IMR-90 (cell line): ENCODE data around the gene PDGFD. TPM values are rescaled to one million over a fixed set of nuclear protein-coding genes. Genes with fewer than 3 reads are reported as not detected.

Source experiments
- ATAC-seq: fragments of 200-7000 bp; cut with Tn5 transposase; 2 replicates; pipeline ENCODE4 v1.9.1; 2020; ENCODE audit warnings: low read depth, mild to moderate bottlenecking, moderate library complexity
- BruUV-seq: library from RNA; stranded (reverse); fragments of 400-500 nt; replicated peaks from 2 replicates; lab custom pipeline; 2021; lab: Mats Ljungman, UMichigan
- CTCF ChIA-PET: fragments of 300-600 bp; formaldehyde crosslinking; extraction: SDS; loops from one replicate; lab custom pipeline; 2021; ENCODE audit warnings: antibody characterized with exemption; lab: Yijun Ruan, JAX
- POLR2A ChIA-PET: fragments of 300-600 bp; sonication (Branson Sonifier 250); formaldehyde crosslinking; loops from one replicate; lab custom pipeline; 2022; ENCODE audit warnings: antibody characterized with exemption; ENCODE audit not compliant: unreplicated experiment; lab: Charles Lee
- DNase-seq: peaks from one replicate; pipeline ENCODE4 v3.0.0; 2013
- H2AFZ ChIP-seq: replicated peaks from 2 replicates; pipeline ENCODE3; 2013; ENCODE audit warnings: low read length, mild to moderate bottlenecking; ENCODE audit not compliant: poor library complexity
- H2AK5ac ChIP-seq: 2 replicates; pipeline ENCODE4 v1.6.1; 2013; ENCODE audit warnings: low read depth, low read length, inconsistent platforms
- H2AK9ac ChIP-seq: replicated peaks from 2 replicates; pipeline ENCODE3; 2013; ENCODE audit warnings: mild to moderate bottlenecking, low read depth, low read length, moderate library complexity; ENCODE audit not compliant: poor library complexity
- H2BK120ac ChIP-seq: 2 replicates; pipeline ENCODE4 v1.6.1; 2013; ENCODE audit warnings: low read depth, low read length, inconsistent platforms
- H2BK15ac ChIP-seq: 3 replicates; pipeline ENCODE4 v1.6.1; 2013; ENCODE audit warnings: low read depth, low read length, inconsistent platforms
- H2BK20ac ChIP-seq: 2 replicates; pipeline ENCODE4 v1.6.1; 2013; ENCODE audit warnings: low read depth, mild to moderate bottlenecking, inconsistent platforms, low read length, moderate library complexity
- H2BK5ac ChIP-seq: 2 replicates; pipeline ENCODE4 v1.6.1; 2013; ENCODE audit warnings: mild to moderate bottlenecking, low read depth, low read length, inconsistent platforms; ENCODE audit not compliant: poor library complexity, severe bottlenecking
- H3K14ac ChIP-seq: replicated peaks from 2 replicates; pipeline ENCODE4 v1.6.1; 2013; ENCODE audit warnings: low read depth, low read length, inconsistent platforms
- H3K18ac ChIP-seq: 2 replicates; pipeline ENCODE4 v1.6.1; 2013; ENCODE audit warnings: low read depth, low read length, control low read depth
- H3K23ac ChIP-seq: 2 replicates; pipeline ENCODE4 v1.6.1; 2013; ENCODE audit warnings: low read depth, low read length, inconsistent platforms
- H3K27ac ChIP-seq: 2 replicates; pipeline ENCODE4 v1.5.1; 2013; ENCODE audit warnings: mild to moderate bottlenecking, control low read depth, low read length; ENCODE audit not compliant: insufficient read depth
- H3K27me3 ChIP-seq: 2 replicates; pipeline ENCODE4 v1.6.1; 2013; ENCODE audit warnings: low read length; ENCODE audit not compliant: control insufficient read depth, insufficient read depth
- H3K36me3 ChIP-seq: 2 replicates; pipeline ENCODE4 v1.6.1; 2013; ENCODE audit warnings: low read length, mixed read lengths; ENCODE audit not compliant: control insufficient read depth, insufficient read depth
- H3K4ac ChIP-seq: 2 replicates; pipeline ENCODE4 v1.6.1; 2013; ENCODE audit warnings: low read depth, low read length, inconsistent platforms
- H3K4me1 ChIP-seq: 2 replicates; pipeline ENCODE4 v1.6.1; 2013; ENCODE audit warnings: low read length, mixed read lengths; ENCODE audit not compliant: control insufficient read depth, insufficient read depth
- H3K4me2 ChIP-seq: 2 replicates; pipeline ENCODE4 v1.6.1; 2013; ENCODE audit warnings: low read depth, mild to moderate bottlenecking, control low read depth, low read length, moderate library complexity
- H3K4me3 ChIP-seq: 2 replicates; pipeline ENCODE4 v1.5.1; 2013; ENCODE audit warnings: low read depth, mild to moderate bottlenecking, control low read depth, low read length, moderate library complexity; ENCODE audit not compliant: insufficient read depth
- H3K56ac ChIP-seq: 2 replicates; pipeline ENCODE4 v1.6.1; 2013; ENCODE audit warnings: low read length, inconsistent platforms; ENCODE audit not compliant: insufficient read depth; ENCODE audit errors: extremely low read depth
- H3K79me1 ChIP-seq, 2 experiments: 2 replicates each; pipeline ENCODE4 v1.6.1; 2013; ENCODE audit warnings: low read length in 2 of 2, inconsistent platforms in 1 of 2, low read depth in 1 of 2
- H3K9ac ChIP-seq: 2 replicates; pipeline ENCODE4 v1.6.1; 2013; ENCODE audit warnings: low read depth, low read length, control low read depth
- H3K9me1 ChIP-seq: 2 replicates; pipeline ENCODE4 v1.6.1; 2013; ENCODE audit warnings: low read length, inconsistent platforms; ENCODE audit not compliant: insufficient read depth
- H3K9me3 ChIP-seq: 2 replicates; pipeline ENCODE4 v1.6.1; 2013; ENCODE audit warnings: low read length; ENCODE audit not compliant: control insufficient read depth, insufficient read depth
- H4K20me1 ChIP-seq: 2 replicates; pipeline ENCODE4 v1.6.1; 2013; ENCODE audit warnings: low read length, inconsistent platforms; ENCODE audit not compliant: insufficient read depth
- H4K5ac ChIP-seq: 2 replicates; pipeline ENCODE4 v1.6.1; 2013; ENCODE audit warnings: mild to moderate bottlenecking, low read depth, low read length, control low read depth
- H4K8ac ChIP-seq, 2 experiments: 2 replicates each; pipeline ENCODE4 v1.6.1; 2013; ENCODE audit warnings: low read depth in 2 of 2, low read length in 2 of 2, control low read depth in 1 of 2, inconsistent platforms in 1 of 2
- H4K91ac ChIP-seq: 2 replicates; pipeline ENCODE4 v1.6.1; 2013; ENCODE audit warnings: low read depth, low read length, inconsistent platforms; ENCODE audit not compliant: insufficient read depth
- BHLHE40 ChIP-seq: fragments of 150-350 bp; IDR thresholded peaks from 2 replicates; pipeline ENCODE4 v1.6.1; 2016; ENCODE audit warnings: mild to moderate bottlenecking, low read depth, low read length
- CEBPB ChIP-seq: IDR thresholded peaks from 2 replicates; pipeline ENCODE4 v1.6.1; 2012; ENCODE audit warnings: low read depth, low read length, improper control_type of control experiment
- FOS ChIP-seq: fragments of 150-350 bp; IDR thresholded peaks from 2 replicates; pipeline ENCODE4 v1.6.1; 2016; ENCODE audit warnings: low read depth, low read length
- MAZ ChIP-seq: IDR thresholded peaks from 2 replicates; pipeline ENCODE4 v1.6.1; 2012; ENCODE audit warnings: low read depth, mild to moderate bottlenecking, low read length, improper control_type of control experiment, moderate library complexity, borderline replicate concordance
- RAD21 ChIP-seq: IDR thresholded peaks from 2 replicates; pipeline ENCODE4 v1.6.1; 2012; ENCODE audit warnings: low read length, improper control_type of control experiment
- RFX5 ChIP-seq: IDR thresholded peaks from 2 replicates; pipeline ENCODE4 v1.8.0; 2012; ENCODE audit warnings: low read depth, mild to moderate bottlenecking, low read length, moderate library complexity
- SMC3 ChIP-seq: fragments of 150-350 bp; IDR thresholded peaks from 2 replicates; pipeline ENCODE4 v1.6.1; 2016; ENCODE audit warnings: low read depth, mild to moderate bottlenecking, antibody characterized with exemption, low read length, moderate library complexity
- WGBS, 2 experiments: methylation state at CpG; one replicate each; pipeline versions ENCODE4 v1.1.5 to v1.1.7; 2013; ENCODE audit warnings: missing lambda C conversion rate in 2 of 2; ENCODE audit not compliant: insufficient read length in 1 of 2; ENCODE audit errors: extremely low coverage in 2 of 2; 5-methylcytosine and 5-hydroxymethylcytosine counted together
- dilution Hi-C: fragments of 300-500 bp; cut with HindIII; formaldehyde crosslinking; loops from one replicate; pipeline ENCODE4 v1.14.3; 2018; ENCODE audit warnings: low sequenced_read_pairs; ENCODE audit not compliant: unreplicated experiment
- in situ Hi-C: fragments of 300-500 bp; cut with MboI; formaldehyde crosslinking; loops from 3 replicates; pipeline ENCODE4 v1.14.3; 2019; ENCODE audit warnings: low sequenced_read_pairs, inconsistent platforms, mixed read lengths
- intact Hi-C: fragments of 100-400 bp; cut with micrococcal nuclease; formaldehyde crosslinking; loops from 2 replicates; pipeline ENCODE4 v1.10.0; 2022
- polyA plus RNA-seq, 3 experiments: library from polyadenylated mRNA; depleted of rRNA; stranded (reverse); fragments of >200 nt; gene quantifications; 2 replicates each; pipeline ENCODE4 v1.2.3, GENCODE V29; 2012; ENCODE audit warnings: low replicate concordance in 1 of 3
- total RNA-seq: library from RNA; depleted of rRNA; stranded (reverse); fragments of >200 nt; gene quantifications from 2 replicates; pipeline ENCODE4 v1.2.3, GENCODE V29; 2012
- TF ChIP-seq, protein P1 (sequence below): conservative IDR thresholded peaks from 2 replicates; pipeline ENCODE4 v1.5.1; 2012; ENCODE audit warnings: mild to moderate bottlenecking, low read depth, low read length, improper control_type of control experiment
- TF ChIP-seq, protein P2 (sequence below): fragments of 150-350 bp; IDR thresholded peaks from 2 replicates; pipeline ENCODE4 v1.6.1; 2017; ENCODE audit warnings: mild to moderate bottlenecking, antibody characterized with exemption, low read length, low read depth

Gene PDGFD
- total and polyA plus RNA-seq, 2 of the 4 experiments (the other 2 are of a cell fraction) = 2.1 to 3.0 TPM

- Histone ChIP-seq H2AK9ac (no peak overlapping the region), H4K8ac (no peak overlapping the region), H3K14ac (no peak overlapping the region), H2AFZ (no peak overlapping the region), H3K4me3 (no peak overlapping the region), H3K4me2 (no peak overlapping the region), H3K4ac (no peak overlapping the region), H3K27ac (no peak overlapping the region), H3K23ac (no peak overlapping the region), H4K91ac (no peak overlapping the region), H3K9me3 (no peaks in the 10 kb centered on the region), H3K79me1 (no peaks in the 10 kb centered on the region), H4K20me1 (no peaks in the 10 kb centered on the region), H3K27me3 (no peaks in the 10 kb centered on the region), H2BK5ac (no peak overlapping the region), H3K56ac (no peak overlapping the region), H3K9me1 (no peaks in the 10 kb centered on the region), H2BK15ac (no peak overlapping the region), H2BK20ac (no peak overlapping the region), H4K5ac (no peak overlapping the region), H2AK5ac (no peak overlapping the region), H3K36me3 (no peaks in the 10 kb centered on the region), H3K9ac (no peak overlapping the region), H3K18ac (no peak overlapping the region), H3K4me1 (peaks cover 3% of the 10 kb centered on the region), H2BK120ac (no peak overlapping the region)
- ChIA-PET POLR2A (no interaction called here), CTCF (interaction anchor here (0.7 kb wide), 1 partner anchor 222 kb away, joined by 3 read pairs; no protein-coding TSS in a partner anchor)
- dilution Hi-C loops = no loop called here
- no peak for TF ChIP-seq SMC3
- TF ChIP-seq, protein P1, sequence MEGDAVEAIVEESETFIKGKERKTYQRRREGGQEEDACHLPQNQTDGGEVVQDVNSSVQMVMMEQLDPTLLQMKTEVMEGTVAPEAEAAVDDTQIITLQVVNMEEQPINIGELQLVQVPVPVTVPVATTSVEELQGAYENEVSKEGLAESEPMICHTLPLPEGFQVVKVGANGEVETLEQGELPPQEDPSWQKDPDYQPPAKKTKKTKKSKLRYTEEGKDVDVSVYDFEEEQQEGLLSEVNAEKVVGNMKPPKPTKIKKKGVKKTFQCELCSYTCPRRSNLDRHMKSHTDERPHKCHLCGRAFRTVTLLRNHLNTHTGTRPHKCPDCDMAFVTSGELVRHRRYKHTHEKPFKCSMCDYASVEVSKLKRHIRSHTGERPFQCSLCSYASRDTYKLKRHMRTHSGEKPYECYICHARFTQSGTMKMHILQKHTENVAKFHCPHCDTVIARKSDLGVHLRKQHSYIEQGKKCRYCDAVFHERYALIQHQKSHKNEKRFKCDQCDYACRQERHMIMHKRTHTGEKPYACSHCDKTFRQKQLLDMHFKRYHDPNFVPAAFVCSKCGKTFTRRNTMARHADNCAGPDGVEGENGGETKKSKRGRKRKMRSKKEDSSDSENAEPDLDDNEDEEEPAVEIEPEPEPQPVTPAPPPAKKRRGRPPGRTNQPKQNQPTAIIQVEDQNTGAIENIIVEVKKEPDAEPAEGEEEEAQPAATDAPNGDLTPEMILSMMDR = no peak
- TF ChIP-seq RAD21 = no peak
- TF ChIP-seq BHLHE40 = no peak
- no peak for TF ChIP-seq FOS
- TF ChIP-seq MAZ = no peak
- TF ChIP-seq, protein P2, sequence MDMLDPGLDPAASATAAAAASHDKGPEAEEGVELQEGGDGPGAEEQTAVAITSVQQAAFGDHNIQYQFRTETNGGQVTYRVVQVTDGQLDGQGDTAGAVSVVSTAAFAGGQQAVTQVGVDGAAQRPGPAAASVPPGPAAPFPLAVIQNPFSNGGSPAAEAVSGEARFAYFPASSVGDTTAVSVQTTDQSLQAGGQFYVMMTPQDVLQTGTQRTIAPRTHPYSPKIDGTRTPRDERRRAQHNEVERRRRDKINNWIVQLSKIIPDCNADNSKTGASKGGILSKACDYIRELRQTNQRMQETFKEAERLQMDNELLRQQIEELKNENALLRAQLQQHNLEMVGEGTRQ = no peak
- no peak for TF ChIP-seq CEBPB
- no peak for TF ChIP-seq RFX5
- WGBS, 2 experiments = no CpG with 5 or more reads among the region's 3 CpGs
- intact Hi-C loops = no loop called here
- DNase-seq (peak; percentile 26), ATAC-seq (peak; percentile 48; the same call in 1 of the 2 replicates)
- in situ Hi-C loops = no loop called here
- BruUV-seq = no TSS peak
Measured at GRCh38 chr11:104098555-104098954, 65.4 kb downstream of the PDGFD start.
